ENCODE measurements around the gene SHQ1.

DNA sequence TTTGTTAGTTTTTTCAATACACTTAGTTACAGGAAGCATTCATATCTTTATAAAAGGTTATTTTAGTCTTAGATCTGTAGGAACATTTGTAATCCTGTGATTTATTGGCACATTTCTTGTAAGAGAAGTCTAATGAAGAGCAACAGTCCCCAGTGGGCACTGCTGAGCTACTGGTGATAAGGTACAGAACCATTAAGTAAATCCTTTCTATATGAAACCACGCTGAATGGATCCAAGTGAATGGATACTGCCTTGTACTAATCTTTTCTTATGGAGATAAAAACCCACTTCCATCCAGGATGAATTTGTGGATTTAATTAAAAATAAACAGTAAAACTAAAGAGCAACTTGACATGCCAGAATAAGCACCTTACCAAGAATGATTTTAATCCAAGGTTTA, 64.0 kb downstream of the SHQ1 start:
- TF ChIP-seq, protein P1, sequence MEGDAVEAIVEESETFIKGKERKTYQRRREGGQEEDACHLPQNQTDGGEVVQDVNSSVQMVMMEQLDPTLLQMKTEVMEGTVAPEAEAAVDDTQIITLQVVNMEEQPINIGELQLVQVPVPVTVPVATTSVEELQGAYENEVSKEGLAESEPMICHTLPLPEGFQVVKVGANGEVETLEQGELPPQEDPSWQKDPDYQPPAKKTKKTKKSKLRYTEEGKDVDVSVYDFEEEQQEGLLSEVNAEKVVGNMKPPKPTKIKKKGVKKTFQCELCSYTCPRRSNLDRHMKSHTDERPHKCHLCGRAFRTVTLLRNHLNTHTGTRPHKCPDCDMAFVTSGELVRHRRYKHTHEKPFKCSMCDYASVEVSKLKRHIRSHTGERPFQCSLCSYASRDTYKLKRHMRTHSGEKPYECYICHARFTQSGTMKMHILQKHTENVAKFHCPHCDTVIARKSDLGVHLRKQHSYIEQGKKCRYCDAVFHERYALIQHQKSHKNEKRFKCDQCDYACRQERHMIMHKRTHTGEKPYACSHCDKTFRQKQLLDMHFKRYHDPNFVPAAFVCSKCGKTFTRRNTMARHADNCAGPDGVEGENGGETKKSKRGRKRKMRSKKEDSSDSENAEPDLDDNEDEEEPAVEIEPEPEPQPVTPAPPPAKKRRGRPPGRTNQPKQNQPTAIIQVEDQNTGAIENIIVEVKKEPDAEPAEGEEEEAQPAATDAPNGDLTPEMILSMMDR (conservative IDR thresholded peaks at IDR 0.05) = no peak
- no peak for TF ChIP-seq EZH2 (IDR thresholded peaks at IDR 0.05; ENCODE audit: low read depth)
